Measurements from ENCODE around the gene SLAMF9. TPM values are rescaled to one million over a fixed set of nuclear protein-coding genes. Genes with fewer than 3 reads are reported as not detected.

Gene SLAMF9
- total RNA-seq, 2 donors from 2014 or later, result not detected

- peak overlapping the region; percentile 30 for H3K27ac ChIP-seq (ENCODE audit: low read depth, low read length)
- H3K36me3 ChIP-seq (ENCODE audit: control insufficient read depth, insufficient read depth, low read length), result no peaks in the 10 kb centered on the region
- peak overlapping the region; percentile 69 for H3K27ac Mint-ChIP-seq
- H3K4me3 Mint-ChIP-seq, result peak overlapping the region; percentile 16
- no peaks in the 10 kb centered on the region for H3K36me3 Mint-ChIP-seq (ENCODE audit: low read depth)
- H3K4me1 Mint-ChIP-seq, result peaks cover 55% of the 10 kb centered on the region
- no peaks in the 10 kb centered on the region for H3K9me3 Mint-ChIP-seq
- no peak overlapping the region for H3K9ac ChIP-seq (ENCODE audit: extremely low read depth, low read length, poor library complexity, severe bottlenecking)
- no peak overlapping the region for H3K4me3 ChIP-seq (ENCODE audit: low read length)
- H3K9me3 ChIP-seq (ENCODE audit: control insufficient read depth, low read length), result no peaks in the 10 kb centered on the region
- peaks cover 13% of the 10 kb centered on the region for H3K27me3 Mint-ChIP-seq (ENCODE audit: insufficient read depth)
- DNase-seq, result no peak
- TF ChIP-seq CTCF (conservative IDR thresholded peaks at IDR 0.05), result no peak
- peaks cover 12% of the 10 kb centered on the region for H3K27me3 ChIP-seq (ENCODE audit: control insufficient read depth, insufficient read depth, low read length, poor library complexity, severe bottlenecking)
- 91 to 94% methylated on average over 6 to 11 of the region's 11 CpGs for WGBS, 2 experiments (ENCODE audit: insufficient coverage in 1 of 2, insufficient read length in 1 of 2)
- H3K4me1 ChIP-seq (ENCODE audit: control insufficient read depth, insufficient read depth, low read length), result peaks cover 31% of the 10 kb centered on the region
These were observed 13.9 kb downstream of the SLAMF9 start for GRCh38 chr1:159940006-159940620.

DNA sequence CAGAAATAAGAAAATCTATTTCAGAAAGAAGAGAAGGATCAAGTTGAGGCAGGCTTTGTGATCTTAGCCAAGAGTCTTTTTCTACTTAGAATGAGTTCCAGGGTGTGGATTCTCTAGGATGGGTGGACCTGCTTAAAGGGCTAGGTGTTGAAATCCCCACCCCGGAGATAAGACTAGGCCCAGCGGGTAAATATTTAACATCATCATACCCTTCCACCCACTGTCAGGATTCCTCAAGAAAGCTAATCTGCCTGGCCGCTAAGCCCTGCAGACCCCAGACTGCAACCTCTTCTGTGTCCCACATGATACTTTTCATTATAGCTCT lies 14.4 kb downstream of the SLAMF9 start:
- no peak for TF ChIP-seq CTCF (conservative IDR thresholded peaks at IDR 0.05)
- H3K4me3 ChIP-seq (ENCODE audit: low read length), result no peak overlapping the region
- Mint-ChIP-seq H3K36me3 (ENCODE audit: low read depth) (no peaks in the 10 kb centered on the region), H3K27ac (peak overlapping the region; percentile 69), H3K4me1 (peaks cover 51% of the 10 kb centered on the region), H3K4me3 (peak overlapping the region; percentile 16), H3K9me3 (no peaks in the 10 kb centered on the region), H3K27me3 (ENCODE audit: insufficient read depth) (peaks cover 8% of the 10 kb centered on the region)
- no peak for DNase-seq
- no peaks in the 10 kb centered on the region for H3K9me3 ChIP-seq (ENCODE audit: control insufficient read depth, low read length)
- H3K4me1 ChIP-seq (ENCODE audit: control insufficient read depth, insufficient read depth, low read length), result peaks cover 31% of the 10 kb centered on the region
- 58% methylated on average over 3 of the region's 3 CpGs; no CpG with 5 or more reads in 1 of the 2 experiments for WGBS, 2 experiments (ENCODE audit: insufficient coverage in 1 of 2, insufficient read length in 1 of 2)
- H3K27me3 ChIP-seq (ENCODE audit: control insufficient read depth, insufficient read depth, low read length, poor library complexity, severe bottlenecking), result peaks cover 8% of the 10 kb centered on the region
- no peak overlapping the region for H3K27ac ChIP-seq (ENCODE audit: low read depth, low read length)
- H3K9ac ChIP-seq (ENCODE audit: extremely low read depth, low read length, poor library complexity, severe bottlenecking), result no peak overlapping the region
- H3K36me3 ChIP-seq (ENCODE audit: control insufficient read depth, insufficient read depth, low read length), result no peaks in the 10 kb centered on the region

- Mint-ChIP-seq H3K36me3 (ENCODE audit: low read depth) (no peaks in the 10 kb centered on the region), H3K27me3 (ENCODE audit: insufficient read depth) (peaks cover 4% of the 10 kb centered on the region), H3K27ac (peak overlapping the region; percentile 69), H3K4me3 (peak overlapping the region; percentile 16), H3K4me1 (peaks cover 50% of the 10 kb centered on the region), H3K9me3 (no peaks in the 10 kb centered on the region)
- H3K9me3 ChIP-seq (ENCODE audit: control insufficient read depth, low read length), result no peaks in the 10 kb centered on the region
- peaks cover 31% of the 10 kb centered on the region for H3K4me1 ChIP-seq (ENCODE audit: control insufficient read depth, insufficient read depth, low read length)
- H3K9ac ChIP-seq (ENCODE audit: extremely low read depth, low read length, poor library complexity, severe bottlenecking), result no peak overlapping the region
- H3K4me3 ChIP-seq (ENCODE audit: low read length), result no peak overlapping the region
- no peak for DNase-seq
- peaks cover 2% of the 10 kb centered on the region for H3K27me3 ChIP-seq (ENCODE audit: control insufficient read depth, insufficient read depth, low read length, poor library complexity, severe bottlenecking)
- H3K36me3 ChIP-seq (ENCODE audit: control insufficient read depth, insufficient read depth, low read length), result no peaks in the 10 kb centered on the region
- H3K27ac ChIP-seq (ENCODE audit: low read depth, low read length), result no peak overlapping the region
- no peak for TF ChIP-seq CTCF (conservative IDR thresholded peaks at IDR 0.05)
- whole genome bisulfite sequencing, 2 experiments (ENCODE audit: insufficient coverage in 1 of 2, insufficient read length in 1 of 2), result 90 to 91% methylated on average over 6 of the region's 6 CpGs
These were observed 14.9 kb downstream of the SLAMF9 start for GRCh38 chr1:159938905-159939677.
